ENCODE results near the gene PTK6.
"Not testable (repeated sequence)": the region's sequence is repeated elsewhere in the genome, so short reads cannot be mapped to it uniquely, and the experiment has no call there.

Gene PTK6

GRCh38 chr20:63529861-63530787 lies 7.1 kb downstream of the PTK6 start:
- no peak for DNase-seq (ENCODE audit: low read depth, low spot score)

DNA sequence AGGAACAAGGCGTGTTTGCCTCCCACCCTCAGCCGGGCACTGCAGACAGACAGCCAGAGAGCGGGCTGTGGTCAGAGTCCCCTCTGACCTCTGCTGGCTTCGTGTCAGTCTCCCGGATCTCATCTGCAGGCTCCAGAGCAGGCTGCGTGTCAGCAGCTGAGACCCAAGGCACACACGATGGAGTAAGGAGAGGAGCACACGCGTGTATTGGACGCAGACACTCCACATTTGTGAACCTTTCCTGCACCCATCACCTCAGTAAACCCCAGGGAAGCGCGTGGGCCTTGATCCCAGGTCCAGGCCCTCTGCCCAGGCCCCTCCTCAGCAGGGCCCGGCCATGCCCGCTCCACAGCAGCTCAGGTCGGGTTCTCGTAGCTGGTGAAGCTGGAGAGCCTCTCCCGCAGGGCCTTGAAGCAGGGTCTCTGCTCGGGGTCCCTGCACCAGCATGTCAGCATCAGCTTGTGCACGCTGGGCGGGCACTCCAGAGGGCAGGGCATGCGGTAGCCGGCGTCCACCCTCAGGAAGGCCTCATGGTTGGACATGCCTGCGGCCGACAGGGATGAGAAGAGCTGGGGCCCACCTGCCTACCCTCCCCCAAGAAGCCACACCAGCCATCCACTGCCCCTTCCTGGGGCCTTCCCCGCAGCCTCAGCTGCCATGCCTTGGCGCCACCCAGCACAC lies 7.9 kb downstream of the PTK6 start:
- no peak for DNase-seq (ENCODE audit: low read depth, low spot score)

DNA sequence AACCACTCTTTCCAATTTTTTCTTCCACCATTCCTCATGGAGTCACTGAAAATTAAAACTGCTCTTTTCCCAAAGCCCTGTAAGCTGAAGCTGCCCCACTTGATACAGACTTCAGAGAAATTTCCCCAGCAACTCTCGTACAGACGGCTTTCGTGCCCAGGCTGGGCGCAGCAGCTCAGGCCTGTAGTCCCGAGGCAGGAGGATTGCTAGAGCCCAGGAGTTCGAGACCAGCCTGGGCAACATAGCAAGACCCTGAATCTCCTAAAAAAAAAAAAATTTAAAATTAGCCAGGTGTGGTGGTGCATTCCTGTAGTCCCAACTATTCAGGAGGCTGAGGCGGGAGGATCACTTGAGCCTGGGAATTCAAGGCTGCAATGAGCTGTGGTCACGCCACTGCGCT lies 10.0 kb downstream of the PTK6 start:
- DNase-seq (ENCODE audit: low read depth, low spot score), result no peak

GRCh38 chr20:63525971-63526370 lies 11.2 kb downstream of the PTK6 start:
- DNase-seq (ENCODE audit: low read depth, low spot score), result no peak

DNA sequence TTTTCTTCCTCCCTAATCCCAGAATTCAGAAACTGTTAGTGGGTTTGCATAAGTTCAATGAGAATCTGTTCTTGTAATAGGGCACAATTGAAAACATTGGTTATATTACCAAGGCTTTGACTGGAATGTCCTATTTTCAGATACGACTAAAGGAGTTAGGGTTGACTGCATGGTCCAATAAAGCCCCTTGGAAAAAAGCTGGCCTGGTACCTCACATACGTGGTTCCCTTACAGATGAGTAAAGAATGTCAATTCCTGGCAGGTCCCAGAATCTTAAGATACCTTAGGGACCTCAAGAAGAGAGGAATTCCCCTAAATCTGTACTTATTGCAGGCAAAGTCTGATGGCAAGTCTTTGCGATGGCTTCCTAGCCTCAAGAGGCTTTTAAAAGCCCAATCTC lies 12.0 kb downstream of the PTK6 start:
- DNase-seq (ENCODE audit: low read depth, low spot score), result no peak

DNA sequence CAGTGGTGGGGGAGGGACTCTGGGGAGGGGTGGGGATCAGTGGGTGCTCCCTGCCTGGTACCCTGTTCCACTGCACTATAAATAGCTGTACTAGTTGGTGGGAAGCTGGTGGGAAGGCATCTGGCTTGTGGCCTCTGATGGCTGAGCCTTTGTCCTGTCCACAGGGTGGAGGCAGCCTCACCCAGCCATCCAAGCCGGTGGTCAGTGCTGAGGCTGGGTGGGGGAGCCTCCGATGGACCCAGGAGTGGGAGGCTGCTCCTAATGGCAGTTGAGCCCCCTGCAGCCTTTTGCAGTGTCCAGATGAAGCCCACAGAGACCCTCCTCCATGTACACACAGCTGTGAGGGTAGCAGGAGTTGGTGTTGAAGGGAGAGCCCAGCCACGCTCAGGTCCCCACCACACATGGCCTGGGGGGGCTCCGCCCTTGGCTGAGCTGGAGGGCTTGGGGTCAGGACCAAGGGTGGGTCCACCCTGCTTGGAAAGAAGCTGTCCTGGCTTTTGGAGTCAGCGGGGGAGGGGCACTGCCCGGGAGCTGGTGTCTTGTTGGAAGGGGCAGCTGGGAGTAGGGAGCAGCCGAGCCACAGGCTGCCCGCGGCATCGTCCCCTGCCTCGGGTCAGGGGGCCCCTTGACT lies 14.1 kb downstream of the PTK6 start:
- no peak for DNase-seq (ENCODE audit: low read depth, low spot score)

DNA sequence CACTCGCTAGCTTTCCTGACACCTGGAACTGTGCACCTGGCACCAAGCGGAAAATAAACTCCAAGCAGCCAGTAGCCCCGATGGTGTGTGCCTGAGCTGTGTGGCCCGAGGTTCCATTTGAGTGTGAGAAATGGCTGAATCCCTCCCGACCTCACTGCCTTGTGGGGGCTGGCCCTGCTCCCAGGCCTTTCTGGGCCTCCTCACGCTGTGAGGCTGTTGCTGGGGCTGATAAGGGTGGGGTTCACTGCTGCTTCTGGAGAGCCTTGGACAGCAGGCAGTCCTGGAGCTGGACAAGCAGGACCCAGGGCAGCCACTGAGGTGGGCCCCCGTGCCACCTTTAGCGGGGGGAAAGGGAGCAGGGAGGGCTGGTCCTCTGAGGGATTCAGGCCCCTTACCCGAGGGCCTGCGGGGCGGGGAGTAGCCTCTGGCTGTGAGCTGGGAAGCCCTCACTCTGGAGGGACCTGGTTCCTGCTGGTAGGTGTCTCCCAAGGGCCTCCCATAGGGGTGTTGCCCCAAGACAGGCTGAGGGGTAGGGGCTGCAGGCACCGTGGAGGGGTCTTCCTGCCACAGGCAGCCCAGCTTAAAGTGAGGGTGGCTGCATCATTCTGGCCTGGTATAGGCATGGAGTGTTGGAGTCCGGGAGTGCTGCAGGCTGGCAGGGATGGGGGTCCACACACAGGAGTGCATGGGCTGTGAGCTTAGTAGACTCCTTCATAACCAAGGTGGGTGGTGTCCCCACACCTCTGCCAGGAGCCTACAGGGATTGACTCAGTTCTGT lies 14.9 kb downstream of the PTK6 start:
- no peak for DNase-seq (ENCODE audit: low read depth, low spot score)

GRCh38 chr20:63521602-63522001 lies 15.6 kb downstream of the PTK6 start:
- no peak for DNase-seq (ENCODE audit: low read depth, low spot score)

DNA sequence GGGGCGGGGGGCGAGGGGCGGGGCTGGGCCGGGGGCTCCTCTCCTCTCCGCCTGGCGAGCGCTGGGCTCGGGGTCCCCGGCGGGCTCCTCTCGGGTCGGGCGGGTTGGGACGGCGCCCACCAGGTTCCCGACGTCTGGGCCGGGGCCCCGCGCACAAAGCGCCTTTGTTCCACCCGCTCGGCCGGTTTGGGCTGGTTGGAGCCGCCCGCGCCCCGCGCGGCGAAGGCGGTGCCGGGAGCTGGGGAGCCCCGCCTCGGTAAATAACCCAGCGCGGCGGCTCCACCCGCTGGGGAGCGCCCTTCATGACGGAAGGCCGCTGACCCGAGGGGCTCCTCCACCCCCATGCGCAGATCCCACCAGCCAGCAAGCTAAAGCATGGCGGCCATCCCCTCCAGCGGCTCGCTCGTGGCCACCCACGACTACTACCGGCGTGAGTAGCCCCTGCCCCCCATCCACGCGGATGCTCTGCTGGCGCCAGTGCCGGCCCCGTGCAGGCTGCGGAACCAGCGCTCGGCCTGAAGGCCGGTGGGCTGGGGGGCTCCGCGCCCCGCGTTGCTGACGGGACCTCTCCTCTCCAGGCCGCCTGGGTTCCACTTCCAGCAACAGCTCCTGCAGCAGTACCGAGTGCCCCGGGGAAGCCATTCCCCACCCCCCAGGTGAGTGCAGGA lies 16.1 kb downstream of the PTK6 start:
- DNase-seq (ENCODE audit: low read depth, low spot score), result no peak

DNA sequence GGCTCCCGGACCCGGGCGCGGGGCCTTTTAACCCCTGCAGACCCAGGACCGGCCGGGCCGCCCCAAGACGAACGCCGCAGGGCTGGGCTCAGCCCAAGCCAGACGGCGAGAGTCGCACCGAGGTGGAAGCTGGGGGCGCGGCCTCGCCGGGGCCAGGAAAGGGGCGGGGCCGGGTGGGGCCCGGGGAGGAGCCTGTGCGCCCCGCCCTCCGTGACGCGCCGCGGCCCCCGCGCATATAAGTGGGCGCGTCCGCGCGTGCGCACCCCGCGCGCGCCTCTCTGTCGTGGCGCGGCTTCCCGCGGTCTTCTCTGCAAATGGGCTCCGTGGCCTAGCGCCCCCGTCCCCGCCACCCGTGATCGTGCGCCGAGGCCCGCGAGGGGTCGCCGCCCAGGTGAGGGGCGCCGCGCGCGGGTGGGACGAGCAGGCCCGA lies 16.7 kb downstream of the PTK6 start, which contains the start of gene PPDPF:
Gene PPDPF (plus strand): TSS at position 262 of the 430 bp plus-strand sequence. CDS start 544 bp downstream, outside the sequence.
- peak; percentile 53 for DNase-seq (ENCODE audit: low read depth, low spot score)

DNA sequence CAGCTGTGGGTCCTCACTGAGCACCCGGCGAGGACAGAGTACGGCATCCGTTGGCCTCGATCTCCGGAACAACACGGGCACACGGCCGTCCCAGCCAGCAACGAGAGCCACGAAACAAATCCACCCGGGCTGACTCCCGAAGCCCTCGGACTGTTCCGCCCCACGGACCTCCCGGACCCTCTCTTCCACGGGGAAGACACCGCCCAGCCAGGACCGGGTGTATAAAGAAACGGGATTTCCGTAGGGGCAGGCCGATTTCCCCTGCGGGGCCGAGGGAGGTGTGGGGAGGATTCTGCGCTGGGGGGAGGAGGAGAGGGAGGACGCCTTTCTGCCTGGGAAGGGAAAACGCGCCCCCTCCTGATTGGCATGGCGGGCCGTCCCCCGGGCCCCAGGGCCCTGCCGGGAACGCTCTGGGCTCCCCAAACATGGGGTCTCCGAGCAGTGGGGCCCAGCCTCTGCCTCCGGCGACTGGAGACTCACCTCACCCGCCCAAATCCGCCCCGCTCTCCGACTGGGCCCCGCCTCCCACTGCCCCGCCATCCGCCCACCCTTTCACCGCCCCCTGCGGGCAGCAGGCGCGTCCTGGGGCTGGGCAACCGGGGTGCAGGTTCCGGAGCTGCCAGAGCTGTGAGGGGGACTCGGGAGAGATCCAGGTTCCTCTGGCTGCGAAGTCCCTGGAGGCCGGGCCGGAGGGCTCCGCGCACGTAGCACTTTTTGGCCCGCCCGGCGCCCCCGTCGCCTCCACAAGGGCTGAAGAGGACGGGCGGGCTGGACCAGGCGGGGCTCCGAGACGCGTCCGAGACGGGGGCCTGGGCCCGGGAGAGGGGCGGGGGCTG lies 17.3 kb downstream of the PTK6 start:
- no peak for DNase-seq (ENCODE audit: low read depth, low spot score)

GRCh38 chr20:63518946-63519667 lies 18.1 kb downstream of the PTK6 start:
- DNase-seq (ENCODE audit: low read depth, low spot score), result no peak

DNA sequence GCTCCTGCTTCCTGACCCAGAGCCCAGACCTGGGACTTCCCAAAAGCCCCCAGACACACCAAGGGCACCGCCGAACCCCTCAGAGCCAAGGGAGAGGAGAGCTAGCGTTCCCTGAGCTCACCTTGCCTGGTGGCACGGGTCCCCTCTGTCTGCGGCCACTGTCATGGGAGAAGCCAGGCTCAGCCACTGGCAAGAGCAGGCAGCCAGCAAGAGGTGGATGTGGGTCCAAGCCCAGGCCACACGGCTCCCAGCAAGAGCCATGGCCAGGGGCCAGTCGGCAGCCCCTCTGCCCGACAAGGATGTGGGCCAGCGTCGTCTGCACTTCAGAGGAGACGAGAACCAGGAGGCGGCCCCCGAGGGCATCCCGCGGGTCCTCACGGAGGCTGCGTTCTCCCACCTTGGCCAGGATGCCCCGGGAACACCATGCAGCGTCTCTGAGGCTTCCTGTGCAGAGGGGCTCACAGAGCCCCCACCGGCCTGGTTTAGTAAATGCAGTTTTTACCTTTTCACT lies 18.8 kb downstream of the PTK6 start:
- DNase-seq (ENCODE audit: low read depth, low spot score), result no peak

DNA sequence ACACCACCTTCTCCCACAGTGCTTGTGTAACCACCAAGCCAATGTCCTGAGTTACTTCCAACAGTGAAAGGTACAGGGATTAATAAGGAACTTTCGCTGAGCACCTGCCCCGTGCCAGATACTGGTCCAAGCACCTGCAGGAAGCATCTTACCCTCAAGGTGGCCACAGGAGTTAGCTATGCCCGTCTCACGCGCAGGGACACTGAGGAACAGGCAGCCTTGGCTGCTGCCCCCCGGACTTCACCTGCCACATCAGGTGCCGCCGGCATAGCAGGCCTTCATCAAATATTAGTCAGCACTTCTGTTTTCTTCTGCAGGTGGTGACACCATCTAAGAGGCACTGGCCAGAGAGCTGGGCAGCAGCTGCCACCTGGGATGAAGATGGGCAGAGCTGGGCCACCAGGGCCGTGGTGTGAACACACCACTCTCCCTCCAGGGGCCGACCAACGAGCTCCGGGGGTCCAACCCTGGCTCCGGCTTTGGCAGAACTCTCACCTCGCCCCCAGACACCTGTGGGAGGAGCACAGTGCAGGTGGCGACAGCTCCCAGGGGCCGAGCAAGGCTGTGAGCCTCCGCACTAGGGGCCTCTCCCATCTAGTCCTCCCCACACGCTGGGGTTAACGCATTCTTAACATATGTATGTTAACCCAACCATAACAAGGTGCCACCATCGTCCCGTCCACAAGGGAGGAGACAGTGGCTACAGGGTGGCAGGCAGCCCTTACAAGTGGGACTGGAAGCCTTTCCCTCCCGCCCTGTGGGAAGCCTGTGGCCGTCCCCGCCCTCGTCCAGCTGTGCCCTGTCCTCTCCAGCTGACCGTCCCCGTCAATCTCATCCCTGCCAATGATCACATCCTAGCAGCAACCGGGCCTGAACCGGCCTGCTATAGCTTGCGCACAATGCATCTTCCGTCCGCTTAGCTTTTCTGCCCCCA lies 19.5 kb downstream of the PTK6 start:
- no peak for DNase-seq (ENCODE audit: low read depth, low spot score)

DNA sequence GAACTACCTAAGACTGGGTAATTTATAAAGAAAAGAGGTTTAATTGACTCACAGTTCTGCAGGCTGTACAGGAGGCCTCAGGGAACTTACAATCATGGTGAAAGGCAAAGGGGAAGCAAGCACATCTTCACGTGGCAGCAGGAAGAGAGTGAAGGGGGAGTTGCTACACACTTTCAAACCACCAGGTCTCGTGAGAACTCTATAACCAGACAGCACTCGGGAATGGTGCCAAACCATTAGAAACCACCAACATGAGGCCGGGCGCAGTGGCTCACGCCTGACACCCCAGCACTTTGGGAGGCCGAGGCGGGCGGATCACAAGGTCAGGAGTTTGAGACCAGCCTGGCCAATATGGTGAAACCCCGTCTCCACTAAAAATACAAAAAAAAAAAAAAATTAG lies 22.7 kb downstream of the PTK6 start:
- not testable (repeated sequence) for DNase-seq (ENCODE audit: low read depth, low spot score)

GRCh38 chr20:63513207-63513606 lies 24.0 kb downstream of the PTK6 start:
- no peak for DNase-seq (ENCODE audit: low read depth, low spot score)

DNA sequence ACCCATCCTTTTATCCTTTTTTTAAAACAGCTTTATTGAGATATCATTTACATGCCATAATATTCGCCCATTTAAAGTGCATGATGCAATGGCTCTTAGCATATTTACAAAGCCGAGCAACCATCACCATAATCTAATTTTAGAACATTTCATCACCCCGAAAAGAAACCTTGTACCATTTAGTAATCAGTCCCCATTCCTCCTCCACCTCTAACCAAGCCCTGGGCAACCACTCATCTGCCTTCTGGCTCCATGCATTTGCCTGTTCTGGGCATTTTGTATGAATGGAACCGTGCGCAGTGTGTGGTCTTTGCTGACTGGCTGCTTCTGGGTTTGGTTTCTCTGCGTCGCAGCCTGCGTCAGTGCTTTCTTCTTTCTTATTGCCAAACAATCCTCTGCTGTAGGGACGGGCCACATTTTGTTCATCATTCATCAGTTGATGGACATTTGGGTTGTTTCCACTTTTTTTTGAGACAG lies 28.1 kb downstream of the PTK6 start:
- no peak for DNase-seq (ENCODE audit: low read depth, low spot score)
